Hippocampal formation (tissue), 2 donors: ENCODE data around the gene G6PC3.

Source experiments
- DNase-seq, 2 donors: peaks; one replicate each; lab custom pipeline; 2025; lab: John Stamatoyannopoulos, UW

G6PC3 gene

DNA sequence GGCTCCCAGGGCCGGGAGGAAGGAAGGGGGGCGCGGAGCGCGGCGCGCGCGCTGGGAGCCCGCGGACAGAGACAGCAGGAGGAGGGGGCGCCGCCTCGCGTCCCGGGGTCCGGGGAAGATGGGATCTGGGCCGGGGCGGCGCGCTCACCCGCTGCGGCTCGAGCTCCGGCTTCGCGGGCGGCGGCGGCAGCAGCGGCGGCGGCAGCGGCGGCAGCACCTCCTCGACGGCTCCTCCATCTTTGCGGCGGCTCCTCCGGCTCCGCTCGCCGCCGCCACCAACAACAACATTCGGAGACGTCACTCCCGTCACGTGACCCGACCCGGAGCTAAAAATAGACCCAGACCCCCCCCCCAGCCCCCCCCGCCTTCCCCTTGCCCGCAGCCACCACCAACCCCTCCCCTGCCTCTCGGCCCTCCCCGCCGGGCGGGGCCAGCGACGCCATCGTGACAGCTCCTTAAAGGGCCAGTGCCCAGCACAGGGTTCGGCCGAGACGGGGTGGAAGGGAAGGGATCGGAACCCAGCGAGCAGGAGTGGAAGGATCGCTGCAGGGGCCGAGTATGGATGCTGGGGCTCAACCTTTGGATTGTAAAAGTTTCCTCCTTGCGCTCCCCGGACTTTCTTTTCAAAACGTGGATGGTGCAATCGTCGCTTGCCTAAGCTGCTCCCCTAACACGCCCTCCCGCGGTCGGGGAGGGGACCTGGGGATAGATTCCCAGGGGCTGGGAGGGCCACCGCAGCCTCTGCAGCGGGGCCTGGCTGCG, 53.0 kb downstream of the G6PC3 start, which contains the start of gene HDAC5:
HDAC5 (minus strand) TSS at position 286 of the 762 bp plus-strand sequence. CDS start 6,126 bp downstream, outside the sequence.
- peak; percentile 94 to 98 for DNase-seq

DNA sequence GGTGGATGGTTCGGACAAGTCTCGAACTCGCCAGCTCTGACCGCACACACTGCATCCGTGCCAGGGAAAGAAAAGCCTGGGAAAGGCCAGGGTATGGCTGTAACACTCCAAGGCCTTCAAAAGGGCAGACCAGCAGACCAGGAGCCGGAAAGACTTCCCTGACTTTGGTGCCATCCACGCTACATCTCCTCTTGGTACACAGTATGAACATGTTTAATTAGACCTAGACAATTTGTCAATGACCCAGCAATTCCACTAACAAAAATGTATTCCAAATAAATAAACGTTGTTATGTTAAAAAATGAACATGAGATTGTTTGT, 53.5 kb downstream of the G6PC3 start:
- DNase-seq: no peak
